PC-9 (cell line): ENCODE results near the gene MSRB2. TPM values are rescaled to one million over a fixed set of nuclear protein-coding genes. Genes with fewer than 3 reads are reported as not detected.
"Not testable (repeated sequence)": the region's sequence is repeated elsewhere in the genome, so short reads cannot be mapped to it uniquely, and the experiment has no call there.

Experiments
- BruUV-seq: library from RNA; stranded (reverse); fragments of 400-500 nt; replicated peaks from 2 replicates; lab custom pipeline; 2021; lab: Mats Ljungman, UMichigan
- CTCF ChIA-PET: fragments of 300-600 bp; sonication (Branson Sonifier 250); formaldehyde crosslinking; loops from one replicate; lab custom pipeline; 2022; ENCODE audit warnings: antibody characterized with exemption; lab: Charles Lee
- POLR2A ChIA-PET: fragments of 300-600 bp; sonication (Branson Sonifier 250); formaldehyde crosslinking; loops from one replicate; lab custom pipeline; 2022; ENCODE audit warnings: antibody characterized with exemption; ENCODE audit not compliant: unreplicated experiment; lab: Charles Lee
- DNase-seq, 2 experiments: peaks; one replicate each; pipeline versions ENCODE4 v3.0.0 to v3.0.0-alpha.2; 2015 to 2022; ENCODE audit warnings: mixed read lengths in 1 of 2
- H2AFZ ChIP-seq: fragments of 200-600 bp; sonication (generic); 2 replicates; pipeline ENCODE4 v1.8.1; 2017; ENCODE audit warnings: antibody characterized with exemption
- H3F3A ChIP-seq: fragments of 200-600 bp; sonication (generic); 2 replicates; pipeline ENCODE4 v1.8.1; 2017; ENCODE audit warnings: antibody characterized with exemption, mild to moderate bottlenecking, low read depth; ENCODE audit not compliant: insufficient read depth
- H3K27ac ChIP-seq: fragments of 200-600 bp; sonication (generic); 2 replicates; pipeline ENCODE4 v1.6.1; 2016; ENCODE audit warnings: mixed run types
- H3K27me3 ChIP-seq: fragments of 200-600 bp; sonication (generic); 2 replicates; pipeline ENCODE4 v1.6.1; 2016; ENCODE audit warnings: low read depth, mixed run types; ENCODE audit not compliant: insufficient read depth
- H3K36me3 ChIP-seq: fragments of 200-600 bp; sonication (generic); 2 replicates; pipeline ENCODE4 v1.6.1; 2016; ENCODE audit warnings: low read depth, mixed run types
- H3K4me1 ChIP-seq: fragments of 200-600 bp; sonication (generic); replicated peaks from 2 replicates; pipeline ENCODE4 v1.6.1; 2016; ENCODE audit warnings: mixed run types; ENCODE audit not compliant: insufficient read depth
- H3K4me2 ChIP-seq: fragments of 200-600 bp; sonication (generic); 2 replicates; pipeline ENCODE4 v1.6.1; 2017; ENCODE audit warnings: mixed run types
- H3K4me3 ChIP-seq: fragments of 200-600 bp; sonication (generic); 2 replicates; pipeline ENCODE4 v1.6.1; 2016; ENCODE audit warnings: mixed run types
- H3K79me2 ChIP-seq: fragments of 200-600 bp; sonication (generic); 2 replicates; pipeline ENCODE4 v1.6.1; 2017; ENCODE audit warnings: low read depth, mixed run types
- H3K9me2 ChIP-seq: fragments of 200-600 bp; sonication (generic); 2 replicates; pipeline ENCODE4 v1.8.1; 2017; ENCODE audit warnings: mild to moderate bottlenecking; ENCODE audit not compliant: insufficient read depth
- H3K9me3 ChIP-seq: fragments of 200-600 bp; sonication (generic); 2 replicates; pipeline ENCODE4 v1.8.1; 2016; ENCODE audit warnings: low read depth; ENCODE audit not compliant: insufficient read depth
- H4K20me1 ChIP-seq: fragments of 200-600 bp; sonication (generic); 2 replicates; pipeline ENCODE4 v1.8.1; 2017; ENCODE audit not compliant: insufficient read depth
- CTCF ChIP-seq: fragments of 200-600 bp; sonication (generic); conservative IDR thresholded peaks from 2 replicates; pipeline ENCODE4 v1.6.1; 2017; ENCODE audit warnings: mixed run types, antibody characterized with exemption, mild to moderate bottlenecking, moderate library complexity
- EZH2 ChIP-seq: fragments of 200-600 bp; sonication (generic); IDR thresholded peaks from 2 replicates; pipeline ENCODE4 v1.8.0; 2017; ENCODE audit warnings: antibody characterized with exemption, low read depth
- intact Hi-C: fragments of 100-400 bp; cut with micrococcal nuclease; formaldehyde crosslinking; loops from one replicate; pipeline ENCODE4 v1.10.0; 2022; ENCODE audit not compliant: unreplicated experiment
- total RNA-seq: library from RNA; stranded (reverse); gene quantifications from 2 replicates; pipeline ENCODE4 v1.2.3, GENCODE V29; 2021

MSRB2 gene
- total RNA-seq, 1 experiment from 2014 or later, result 28.3 TPM

GRCh38 chr10:23070913-23071218 is 24.5 kb upstream of the MSRB2 start:
- intact Hi-C loops, result no loop called here
- Histone ChIP-seq H2AFZ (no peak overlapping the region), H3K79me2 (no peaks in the 10 kb centered on the region), H3K27ac (no peak overlapping the region), H4K20me1 (no peaks in the 10 kb centered on the region), H3K4me1 (no peaks in the 10 kb centered on the region), H3K27me3 (no peaks in the 10 kb centered on the region), H3F3A (no peaks in the 10 kb centered on the region), H3K9me3 (no peaks in the 10 kb centered on the region), H3K9me2 (no peaks in the 10 kb centered on the region), H3K36me3 (no peaks in the 10 kb centered on the region), H3K4me3 (no peak overlapping the region), H3K4me2 (no peak overlapping the region)
- ChIA-PET POLR2A (interaction anchor here (0.5 kb wide), 1 partner anchor 498 kb away, joined by 4 read pairs; no protein-coding TSS in a partner anchor), CTCF (interaction anchor here (0.7 kb wide), 1 partner anchor 313 kb away, joined by 4 read pairs; no protein-coding TSS in a partner anchor)
- no peak for TF ChIP-seq CTCF
- no peak for TF ChIP-seq EZH2
- DNase-seq, result no peak
- BruUV-seq, result no TSS peak

GRCh38 chr10:23072593-23072992 is 22.8 kb upstream of the MSRB2 start:
- H3K36me3 ChIP-seq, H3K9me2 ChIP-seq, H3K4me1 ChIP-seq, H3F3A ChIP-seq, H3K4me3 ChIP-seq, H3K79me2 ChIP-seq, H3K27me3 ChIP-seq, CTCF ChIA-PET, H3K4me2 ChIP-seq, intact Hi-C loops, POLR2A ChIA-PET, H3K9me3 ChIP-seq, H4K20me1 ChIP-seq, DNase-seq, H3K27ac ChIP-seq, H2AFZ ChIP-seq, BruUV-seq: not testable (repeated sequence)

- Histone ChIP-seq H3K9me3 (no peaks in the 10 kb centered on the region), H2AFZ (no peak overlapping the region), H3K4me2 (no peak overlapping the region), H3F3A (no peaks in the 10 kb centered on the region), H3K4me3 (no peak overlapping the region), H3K36me3 (no peaks in the 10 kb centered on the region), H3K79me2 (no peaks in the 10 kb centered on the region), H3K9me2 (no peaks in the 10 kb centered on the region), H3K27me3 (no peaks in the 10 kb centered on the region), H4K20me1 (no peaks in the 10 kb centered on the region), H3K4me1 (no peaks in the 10 kb centered on the region), H3K27ac (no peak overlapping the region)
- BruUV-seq, result no TSS peak
- intact Hi-C loops, result no loop called here
- POLR2A ChIA-PET, result interaction anchor here (0.7 kb wide), 1 partner anchor 144 kb away, joined by 11 read pairs; no protein-coding TSS in a partner anchor
- no peak for DNase-seq
- TF ChIP-seq CTCF, result no peak
- no peak for TF ChIP-seq EZH2
- CTCF ChIA-PET, result no interaction called here
Observed at GRCh38 chr10:23073527-23073926, 21.9 kb upstream of the MSRB2 start.

GRCh38 chr10:23075672-23076071 is 19.7 kb upstream of the MSRB2 start:
- intact Hi-C loops, result no loop called here
- Histone ChIP-seq H4K20me1 (no peaks in the 10 kb centered on the region), H3K4me1 (no peaks in the 10 kb centered on the region), H3K9me2 (no peaks in the 10 kb centered on the region), H3K4me2 (no peak overlapping the region), H3F3A (no peaks in the 10 kb centered on the region), H2AFZ (no peak overlapping the region), H3K79me2 (no peaks in the 10 kb centered on the region), H3K27me3 (no peaks in the 10 kb centered on the region), H3K4me3 (no peak overlapping the region), H3K36me3 (no peaks in the 10 kb centered on the region), H3K9me3 (no peaks in the 10 kb centered on the region), H3K27ac (no peak overlapping the region)
- CTCF ChIA-PET, result no interaction called here
- no TSS peak for BruUV-seq
- POLR2A ChIA-PET, result no interaction called here
- TF ChIP-seq EZH2 (no peak), CTCF (no peak)
- DNase-seq, result no peak
